Erythroblast (primary cell): Measurements from ENCODE around the gene GLB1L.

ENCODE experiments used
- GATA1 ChIP-seq: IDR thresholded peaks from 2 replicates; pipeline ENCODE4 v1.6.1; 2011; ENCODE audit warnings: low read depth, mild to moderate bottlenecking, control low read depth, low read length, moderate library complexity
- POLR2A ChIP-seq: IDR thresholded peaks from 2 replicates; pipeline ENCODE4 v1.6.1; 2011; ENCODE audit warnings: mild to moderate bottlenecking, low read length

- TF ChIP-seq POLR2A (no peak), GATA1 (no peak)
These were observed 45.3 kb upstream of the GLB1L start for GRCh38 chr2:219290381-219291171.
